Parathyroid adenoma (tissue), 2 donors: ENCODE results near the gene SLC26A1.

ENCODE experiments used
- H2AFZ ChIP-seq: fragments of 300-600 bp; sonication (generic); one replicate; pipeline ENCODE4 v1.7.0; 2017; ENCODE audit warnings: antibody characterized with exemption, mild to moderate bottlenecking
- H3K27ac ChIP-seq: fragments of 300-600 bp; sonication (generic); one replicate; pipeline ENCODE4 v1.7.0; 2017
- H3K27me3 ChIP-seq: fragments of 300-600 bp; sonication (generic); one replicate; pipeline ENCODE4 v1.7.0; 2017; ENCODE audit warnings: low read length; ENCODE audit not compliant: control insufficient read depth, insufficient read depth
- H3K36me3 ChIP-seq: fragments of 300-600 bp; sonication (generic); one replicate; pipeline ENCODE4 v1.7.0; 2017; ENCODE audit warnings: low read length; ENCODE audit not compliant: control insufficient read depth, insufficient read depth
- H3K4me1 ChIP-seq: fragments of 300-600 bp; sonication (generic); one replicate; pipeline ENCODE4 v1.7.0; 2017; ENCODE audit warnings: control low read depth
- H3K4me2 ChIP-seq: fragments of 300-600 bp; sonication (generic); one replicate; pipeline ENCODE4 v1.7.0; 2017; ENCODE audit warnings: low read length
- H3K4me3 ChIP-seq: fragments of 300-600 bp; sonication (generic); one replicate; pipeline ENCODE4 v1.7.0; 2017; ENCODE audit warnings: low read depth, low read length
- H3K79me2 ChIP-seq: fragments of 300-600 bp; sonication (generic); one replicate; pipeline ENCODE4 v1.7.0; 2017; ENCODE audit warnings: control low read depth
- H3K9ac ChIP-seq: fragments of 300-600 bp; sonication (generic); one replicate; pipeline ENCODE4 v1.7.0; 2017; ENCODE audit warnings: mild to moderate bottlenecking
- H3K9me3 ChIP-seq: fragments of 300-600 bp; sonication (generic); one replicate; pipeline ENCODE4 v1.7.0; 2017; ENCODE audit warnings: low read length; ENCODE audit not compliant: control insufficient read depth
- CTCF ChIP-seq: fragments of 300-600 bp; sonication (generic); IDR thresholded peaks from one replicate; pipeline ENCODE4 v1.7.0; 2017; ENCODE audit warnings: antibody characterized with exemption, mild to moderate bottlenecking
- donor health status: primary hyperparathyroidism.

SLC26A1 gene

DNA sequence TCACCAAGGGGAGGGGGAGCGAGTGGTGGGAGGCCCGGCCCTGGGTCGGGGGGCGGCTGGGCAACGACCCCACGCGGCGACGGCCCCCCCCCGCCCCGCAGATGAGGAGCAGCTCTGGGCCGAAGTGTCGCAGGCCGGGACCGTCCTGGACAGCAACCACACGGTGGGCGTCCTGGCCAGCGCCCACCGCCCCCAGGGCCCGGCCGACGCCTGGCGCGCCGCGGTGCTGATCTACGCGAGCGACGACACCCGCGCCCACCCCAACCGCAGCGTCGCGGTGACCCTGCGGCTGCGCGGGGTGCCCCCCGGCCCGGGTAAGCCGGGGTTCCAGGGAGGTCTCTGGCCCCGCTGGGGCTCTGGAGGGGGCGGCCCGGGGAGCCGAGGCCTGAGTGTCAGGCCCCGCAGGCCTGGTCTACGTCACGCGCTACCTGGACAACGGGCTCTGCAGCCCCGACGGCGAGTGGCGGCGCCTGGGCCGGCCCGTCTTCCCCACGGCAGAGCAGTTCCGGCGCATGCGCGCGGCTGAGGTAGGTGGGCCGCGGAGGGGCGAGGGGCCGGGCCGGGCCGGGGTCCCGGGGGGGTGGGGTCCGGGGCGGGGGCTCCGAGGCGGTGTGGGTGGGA is 9.5 kb upstream of the SLC26A1 start:
- H2AFZ ChIP-seq, result no peak overlapping the region
- no peaks in the 10 kb centered on the region for H3K36me3 ChIP-seq
- no peak overlapping the region for H3K9ac ChIP-seq
- H3K4me3 ChIP-seq, result peak overlapping the region; percentile 1
- H3K27me3 ChIP-seq, result peaks cover 19% of the 10 kb centered on the region
- H3K79me2 ChIP-seq, result no peaks in the 10 kb centered on the region
- peaks cover 2% of the 10 kb centered on the region for H3K4me1 ChIP-seq
- H3K9me3 ChIP-seq, result no peaks in the 10 kb centered on the region
- H3K27ac ChIP-seq, result no peak overlapping the region
- peak overlapping the region; percentile 3 for H3K4me2 ChIP-seq
- no peak for TF ChIP-seq CTCF

DNA sequence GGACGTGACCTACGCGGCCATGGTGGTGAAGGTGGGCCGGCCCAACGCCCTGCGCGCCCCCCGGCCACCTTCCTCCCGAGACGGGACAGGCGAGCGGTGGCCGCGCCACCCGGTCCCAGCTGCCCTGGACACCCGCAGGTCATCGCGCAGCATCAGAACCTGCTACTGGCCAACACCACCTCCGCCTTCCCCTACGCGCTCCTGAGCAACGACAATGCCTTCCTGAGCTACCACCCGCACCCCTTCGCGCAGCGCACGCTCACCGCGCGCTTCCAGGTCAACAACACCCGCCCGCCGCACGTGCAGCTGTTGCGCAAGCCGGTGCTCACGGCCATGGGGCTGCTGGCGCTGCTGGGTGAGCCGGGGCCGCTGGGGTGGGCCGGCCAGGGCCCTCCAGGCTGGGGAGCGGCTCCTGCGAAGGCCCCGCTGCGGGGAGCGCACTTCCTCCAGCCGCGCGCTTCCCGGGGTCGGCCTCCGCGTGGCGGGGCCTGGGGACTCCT is 9.0 kb upstream of the SLC26A1 start:
- TF ChIP-seq CTCF, result no peak
- Histone ChIP-seq H3K79me2 (no peaks in the 10 kb centered on the region), H3K4me1 (peaks cover 2% of the 10 kb centered on the region), H3K36me3 (no peaks in the 10 kb centered on the region), H2AFZ (no peak overlapping the region), H3K27ac (no peak overlapping the region), H3K9me3 (no peaks in the 10 kb centered on the region), H3K4me2 (peak overlapping the region; percentile 3), H3K4me3 (peak overlapping the region; percentile 1), H3K9ac (no peak overlapping the region), H3K27me3 (peaks cover 19% of the 10 kb centered on the region)

DNA sequence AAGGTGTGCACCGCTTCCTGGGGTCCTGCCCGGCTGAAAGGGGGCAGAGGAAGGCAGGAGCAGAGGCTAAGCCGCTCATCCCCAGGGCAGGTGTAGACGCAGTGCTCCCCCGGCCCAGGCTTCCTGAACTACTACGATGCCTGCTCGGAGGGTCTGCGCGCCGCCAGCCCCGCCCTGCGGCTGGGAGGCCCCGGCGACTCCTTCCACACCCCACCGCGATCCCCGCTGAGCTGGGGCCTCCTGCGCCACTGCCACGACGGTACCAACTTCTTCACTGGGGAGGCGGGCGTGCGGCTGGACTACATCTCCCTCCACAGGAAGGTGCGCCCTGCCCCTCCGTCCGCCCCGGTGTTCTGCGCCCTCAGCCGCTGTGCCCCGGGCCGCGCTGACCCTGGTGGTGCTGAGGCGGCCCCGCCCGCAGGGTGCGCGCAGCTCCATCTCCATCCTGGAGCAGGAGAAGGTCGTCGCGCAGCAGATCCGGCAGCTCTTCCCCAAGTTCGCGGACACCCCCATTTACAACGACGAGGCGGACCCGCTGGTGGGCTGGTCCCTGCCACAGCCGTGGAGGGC is 8.4 kb upstream of the SLC26A1 start:
- H2AFZ ChIP-seq, result no peak overlapping the region
- H3K9ac ChIP-seq, result no peak overlapping the region
- H3K36me3 ChIP-seq, result no peaks in the 10 kb centered on the region
- H3K4me2 ChIP-seq, result no peak overlapping the region
- no peak for TF ChIP-seq CTCF
- no peak overlapping the region for H3K4me3 ChIP-seq
- peaks cover 19% of the 10 kb centered on the region for H3K27me3 ChIP-seq
- H3K79me2 ChIP-seq, result no peaks in the 10 kb centered on the region
- no peak overlapping the region for H3K27ac ChIP-seq
- H3K4me1 ChIP-seq, result peaks cover 2% of the 10 kb centered on the region
- no peaks in the 10 kb centered on the region for H3K9me3 ChIP-seq

GRCh38 chr4:1000686-1001260 is 7.6 kb upstream of the SLC26A1 start:
- Histone ChIP-seq H3K4me1 (peaks cover 2% of the 10 kb centered on the region), H3K36me3 (no peaks in the 10 kb centered on the region), H3K79me2 (no peaks in the 10 kb centered on the region), H2AFZ (no peak overlapping the region), H3K9me3 (no peaks in the 10 kb centered on the region), H3K4me3 (no peak overlapping the region), H3K27me3 (peaks cover 19% of the 10 kb centered on the region), H3K27ac (no peak overlapping the region), H3K9ac (no peak overlapping the region), H3K4me2 (no peak overlapping the region)
- TF ChIP-seq CTCF, result no peak
